Measurements from ENCODE around the gene ANKRD45. TPM values are rescaled to one million over a fixed set of nuclear protein-coding genes. Genes with fewer than 3 reads are reported as not detected.

ANKRD45 gene
- polyA plus RNA-seq, 1 of the 3 experiments (the other 2 are of a cell fraction), result 1.8 TPM

Other genes with a start within 250 kb of the ANKRD45 start
- 224 and 270 TPM in 2 replicates for gene PRDX6, start 192.5 kb downstream of the ANKRD45 start, polyA plus RNA-seq (2012; rRNA removed)
- not detected in 2 replicates for gene SLC9C2, start 66.8 kb downstream of the ANKRD45 start, polyA plus RNA-seq (2012; rRNA removed)
- not detected in 2 replicates for gene TEX50, start 34.5 kb downstream of the ANKRD45 start, polyA plus RNA-seq (2012; rRNA removed)
- gene KLHL20, start 45.1 kb upstream of the ANKRD45 start, polyA plus RNA-seq (2012; rRNA removed), result 14.0 and 20.1 TPM in 2 replicates
- gene DARS2, start 154.8 kb upstream of the ANKRD45 start, polyA plus RNA-seq (2012; rRNA removed), result 17.1 and 22.1 TPM in 2 replicates
- 4.0 and 6.9 TPM in 2 replicates for gene CENPL, start 155.0 kb upstream of the ANKRD45 start, polyA plus RNA-seq (2012; rRNA removed)
- 961 and 1,422 TPM in 2 replicates for gene GAS5, start 198.1 kb upstream of the ANKRD45 start, polyA plus RNA-seq (2012; rRNA removed)
- 0.89 and 1.2 TPM in 2 replicates for gene ZBTB37, start 198.5 kb upstream of the ANKRD45 start, polyA plus RNA-seq (2012; rRNA removed)
- gene SERPINC1, start 247.5 kb upstream of the ANKRD45 start, polyA plus RNA-seq (2012; rRNA removed), result 0.05 and 0.08 TPM in 2 replicates

Data from SK-N-SH (cell line).